ENCODE measurements around the gene EPS15. TPM values are rescaled to one million over a fixed set of nuclear protein-coding genes. Genes with fewer than 3 reads are reported as not detected.
A peak's percentile ranks its signal among the peaks of the same experiment; 100 is the strongest.
"Not testable (repeated sequence)": the region's sequence is repeated elsewhere in the genome, so short reads cannot be mapped to it uniquely, and the experiment has no call there.

Gene EPS15
- total RNA-seq, 2 donors from 2014 or later: 82.3 to 97.3 TPM

- no peak overlapping the region for H3K27ac Mint-ChIP-seq
- DNase-seq (ENCODE audit: low spot score): no peak
- H3K4me3 Mint-ChIP-seq: no peak overlapping the region
- no peaks in the 10 kb centered on the region for H3K27me3 Mint-ChIP-seq
- peak in 1 of 2 donors; percentile 83 for ATAC-seq
- no peaks in the 10 kb centered on the region for H3K36me3 Mint-ChIP-seq
- H3K9me3 Mint-ChIP-seq: no peaks in the 10 kb centered on the region
- H3K4me1 Mint-ChIP-seq (ENCODE audit: low read depth in 2 of 2): peaks cover 0 to 9% of the 10 kb centered on the region in 2 donors
Measured at GRCh38 chr1:51534447-51534846, 15.4 kb upstream of the EPS15 start.

GRCh38 chr1:51532853-51533252 is 13.8 kb upstream of the EPS15 start:
- no peak overlapping the region for H3K27ac Mint-ChIP-seq
- no peak for DNase-seq (ENCODE audit: low spot score)
- H3K27me3 Mint-ChIP-seq: no peaks in the 10 kb centered on the region
- no peak overlapping the region for H3K4me3 Mint-ChIP-seq
- peaks cover 0 to 9% of the 10 kb centered on the region in 2 donors for H3K4me1 Mint-ChIP-seq (ENCODE audit: low read depth in 2 of 2)
- H3K36me3 Mint-ChIP-seq: no peaks in the 10 kb centered on the region
- ATAC-seq: no peak
- H3K9me3 Mint-ChIP-seq: no peaks in the 10 kb centered on the region

GRCh38 chr1:51530447-51530846 is 11.4 kb upstream of the EPS15 start:
- ATAC-seq; H3K4me3 Mint-ChIP-seq; H3K27me3 Mint-ChIP-seq; DNase-seq (ENCODE audit: low spot score); H3K36me3 Mint-ChIP-seq; H3K9me3 Mint-ChIP-seq; H3K27ac Mint-ChIP-seq: not testable (repeated sequence)
- H3K4me1 Mint-ChIP-seq (ENCODE audit: low read depth in 2 of 2): peaks cover 7 to 14% of the 10 kb centered on the region in 2 donors

- peaks cover 5 to 8% of the 10 kb centered on the region in 2 donors for H3K4me1 Mint-ChIP-seq (ENCODE audit: low read depth in 2 of 2)
- H3K27me3 Mint-ChIP-seq: no peaks in the 10 kb centered on the region
- no peak overlapping the region for H3K4me3 Mint-ChIP-seq
- H3K9me3 Mint-ChIP-seq: no peaks in the 10 kb centered on the region
- no peaks in the 10 kb centered on the region for H3K36me3 Mint-ChIP-seq
- H3K27ac Mint-ChIP-seq: no peak overlapping the region
- ATAC-seq (no peak), DNase-seq (ENCODE audit: low spot score) (no peak)
Measured at GRCh38 chr1:51527144-51527543, 8.1 kb upstream of the EPS15 start.

GRCh38 chr1:51526248-51526647 is 7.2 kb upstream of the EPS15 start:
- Mint-ChIP-seq H3K27ac (peak overlapping the region in 1 of 2 donors; percentile 31), H3K4me3 (no peak overlapping the region), H3K36me3 (no peaks in the 10 kb centered on the region), H3K9me3 (no peaks in the 10 kb centered on the region), H3K4me1 (ENCODE audit: low read depth in 2 of 2) (peaks cover 6 to 9% of the 10 kb centered on the region in 2 donors), H3K27me3 (no peaks in the 10 kb centered on the region)
- ATAC-seq (peak in 1 of 2 donors; percentile 61), DNase-seq (ENCODE audit: low spot score) (no peak)

- ATAC-seq: no peak
- H3K4me3 Mint-ChIP-seq: no peak overlapping the region
- H3K4me1 Mint-ChIP-seq (ENCODE audit: low read depth in 2 of 2): peaks cover 15 to 18% of the 10 kb centered on the region in 2 donors
Measured at GRCh38 chr1:51525295-51525694, 6.2 kb upstream of the EPS15 start.

GRCh38 chr1:51524817-51525216 is 5.8 kb upstream of the EPS15 start:
- Mint-ChIP-seq H3K27ac (peak overlapping the region in 1 of 2 donors; percentile 25), H3K9me3 (no peaks in the 10 kb centered on the region), H3K4me1 (ENCODE audit: low read depth in 2 of 2) (peaks cover 20 to 23% of the 10 kb centered on the region in 2 donors), H3K27me3 (no peaks in the 10 kb centered on the region), H3K4me3 (no peak overlapping the region), H3K36me3 (no peaks in the 10 kb centered on the region)
- no peak for ATAC-seq
- DNase-seq (ENCODE audit: low spot score): no peak

More at GRCh38 chr1:51525295-51525694, 6.2 kb upstream of the EPS15 start:
- Mint-ChIP-seq H3K27me3 (no peaks in the 10 kb centered on the region), H3K27ac (no peak overlapping the region), H3K9me3 (no peaks in the 10 kb centered on the region), H3K36me3 (no peaks in the 10 kb centered on the region)
- no peak for DNase-seq (ENCODE audit: low spot score)

GRCh38 chr1:51523931-51524330 is 4.9 kb upstream of the EPS15 start:
- H3K27me3 Mint-ChIP-seq: no peaks in the 10 kb centered on the region
- DNase-seq (ENCODE audit: low spot score): no peak
- no peak for ATAC-seq
- no peaks in the 10 kb centered on the region for H3K9me3 Mint-ChIP-seq
- peaks cover 24 to 25% of the 10 kb centered on the region in 2 donors for H3K4me1 Mint-ChIP-seq (ENCODE audit: low read depth in 2 of 2)
- no peak overlapping the region for H3K4me3 Mint-ChIP-seq
- no peaks in the 10 kb centered on the region for H3K36me3 Mint-ChIP-seq
- H3K27ac Mint-ChIP-seq: no peak overlapping the region

- no peaks in the 10 kb centered on the region for H3K9me3 Mint-ChIP-seq
- H3K4me3 Mint-ChIP-seq: peak overlapping the region; percentile 69
- peak overlapping the region; percentile 70 to 88 for H3K27ac Mint-ChIP-seq
- peaks cover 42 to 43% of the 10 kb centered on the region in 2 donors for H3K4me1 Mint-ChIP-seq (ENCODE audit: low read depth in 2 of 2)
- no peaks in the 10 kb centered on the region for H3K27me3 Mint-ChIP-seq
- H3K36me3 Mint-ChIP-seq: peaks cover 7% of the 10 kb centered on the region
- ATAC-seq (peak in 1 of 2 donors; percentile 23), DNase-seq (ENCODE audit: low spot score) (no peak)
Measured at GRCh38 chr1:51520700-51521248, 1.7 kb upstream of the EPS15 start.

- Mint-ChIP-seq H3K27me3 (no peaks in the 10 kb centered on the region), H3K36me3 (peaks cover 7% of the 10 kb centered on the region), H3K4me3 (peak overlapping the region; percentile 69), H3K9me3 (no peaks in the 10 kb centered on the region), H3K4me1 (ENCODE audit: low read depth in 2 of 2) (peaks cover 44 to 50% of the 10 kb centered on the region in 2 donors), H3K27ac (peak overlapping the region; percentile 70 to 88)
- DNase-seq (ENCODE audit: low spot score): no peak
- ATAC-seq: no peak
Measured at GRCh38 chr1:51519865-51520699, 1.0 kb upstream of the EPS15 start.

- H3K36me3 Mint-ChIP-seq: peaks cover 7% of the 10 kb centered on the region
- H3K27ac Mint-ChIP-seq: peak overlapping the region; percentile 94 to 98
- DNase-seq (ENCODE audit: low spot score) (peak; percentile 72), ATAC-seq (peak; percentile 59 to 67)
- H3K4me1 Mint-ChIP-seq (ENCODE audit: low read depth in 2 of 2): peaks cover 52 to 60% of the 10 kb centered on the region in 2 donors
- no peaks in the 10 kb centered on the region for H3K9me3 Mint-ChIP-seq
- H3K4me3 Mint-ChIP-seq: peak overlapping the region; percentile 98
- no peaks in the 10 kb centered on the region for H3K27me3 Mint-ChIP-seq
Measured at GRCh38 chr1:51518586-51519047, 449 bp downstream of the EPS15 start.

GRCh38 chr1:51518033-51518585 is 957 bp downstream of the EPS15 start:
- peaks cover 52 to 62% of the 10 kb centered on the region in 2 donors for H3K4me1 Mint-ChIP-seq (ENCODE audit: low read depth in 2 of 2)
- H3K36me3 Mint-ChIP-seq: peaks cover 7% of the 10 kb centered on the region
- ATAC-seq (peak; percentile 3 to 32), DNase-seq (ENCODE audit: low spot score) (peak; percentile 63)
- H3K27me3 Mint-ChIP-seq: no peaks in the 10 kb centered on the region
- peak overlapping the region; percentile 98 for H3K4me3 Mint-ChIP-seq
- H3K27ac Mint-ChIP-seq: peak overlapping the region; percentile 94 to 98
- no peaks in the 10 kb centered on the region for H3K9me3 Mint-ChIP-seq

- no peaks in the 10 kb centered on the region for H3K27me3 Mint-ChIP-seq
- no peaks in the 10 kb centered on the region for H3K9me3 Mint-ChIP-seq
- ATAC-seq (no peak), DNase-seq (ENCODE audit: low spot score) (no peak)
- H3K4me1 Mint-ChIP-seq (ENCODE audit: low read depth in 2 of 2): peaks cover 56 to 68% of the 10 kb centered on the region in 2 donors
- peak overlapping the region; percentile 98 for H3K4me3 Mint-ChIP-seq
- peak overlapping the region; percentile 94 to 98 for H3K27ac Mint-ChIP-seq
- H3K36me3 Mint-ChIP-seq: peaks cover 7% of the 10 kb centered on the region
Measured at GRCh38 chr1:51517361-51518032, 1.6 kb downstream of the EPS15 start.

Measured in natural killer cell treated with Interleukin-12 subunit alpha and Interleukin-12 subunit beta and Interleukin-15 and Interleukin-18, amount 100 ng/mL, for 72 hours (primary cell).